Right lobe of liver (tissue), 6 donors: ENCODE measurements around the gene APCDD1. TPM values are rescaled to one million over a fixed set of nuclear protein-coding genes. Genes with fewer than 3 reads are reported as not detected.

Experiments
- ATAC-seq, 4 donors: fragments of 200-7000 bp; cut with Tn5 transposase; one replicate each; pipeline ENCODE4 v1.9.1; 2020; ENCODE audit warnings: mild to moderate bottlenecking in 4 of 4, moderate library complexity in 4 of 4
- DNase-seq, 3 donors: peaks; one replicate each; pipeline ENCODE4 v3.0.0-alpha.2; 2020
- H3K27ac ChIP-seq, 3 donors: fragments of 200-600 bp; one replicate each; pipeline ENCODE4 v1.8.0; 2022
- H3K27me3 ChIP-seq, 2 donors: fragments of 200-600 bp; one replicate each; pipeline ENCODE4 v1.8.0; 2022
- H3K36me3 ChIP-seq, 4 donors: fragments of 200-600 bp; sonication (generic) in 1 of 4; one replicate each; pipeline versions ENCODE4 v1.5.1 to v1.8.0; 2017 to 2022; ENCODE audit warnings: control low read depth in 1 of 4
- H3K4me1 ChIP-seq, 4 donors: fragments of 200-600 bp; sonication (generic) in 1 of 4; one replicate each; pipeline versions ENCODE4 v1.5.1 to v1.8.0; 2017 to 2022; ENCODE audit warnings: control low read depth in 1 of 4
- H3K4me3 ChIP-seq, 3 donors: fragments of 200-600 bp; one replicate each; pipeline ENCODE4 v1.8.0; 2022
- H3K9me3 ChIP-seq, 4 donors: fragments of 200-600 bp; sonication (generic) in 1 of 4; one replicate each; pipeline versions ENCODE4 v1.5.1 to v1.8.0; 2017 to 2022; ENCODE audit warnings: control low read depth in 1 of 4
- CTCF ChIP-seq, 4 donors: fragments of 200-600 bp in 3 of 4; fragments of 450-650 bp in 1 of 4; IDR thresholded peaks; one replicate each; pipeline versions ENCODE4 v1.5.1 to v1.8.0; 2016 to 2022; ENCODE audit warnings: antibody characterized with exemption in 4 of 4, mild to moderate bottlenecking in 2 of 4
- POLR2A ChIP-seq: fragments of 450-650 bp; IDR thresholded peaks from one replicate; pipeline ENCODE4 v1.6.1; 2017; ENCODE audit warnings: antibody characterized with exemption, mild to moderate bottlenecking
- WGBS: methylation state at CpG from one replicate; pipeline ENCODE4 v1.1.6; 2018; ENCODE audit warnings: low coverage, low lambda C conversion rate; ENCODE audit not compliant: insufficient coverage; ENCODE audit errors: missing lambda C conversion rate; 5-methylcytosine and 5-hydroxymethylcytosine counted together
- intact Hi-C, 2 donors: fragments of 100-400 bp; cut with DNase I; formaldehyde crosslinking; loops; one replicate each; pipeline versions ENCODE4 v1.11.2 to v1.14.1; 2022
- total RNA-seq, 6 experiments: library from RNA; depleted of rRNA in 2 of 6; stranded (reverse); fragments of >200 nt in 2 of 6; fragmentation: NEBNext Ultra II Directional in 3 of 6; extraction: Animal tissue kit (Norgen Biotek cat#: 25700) in 3 of 6; gene quantifications; one replicate each; pipeline versions ENCODE4 v1.1.0 to v1.2.4, GENCODE V29; 2016 to 2023
- donor health status: DM: no; HTN: yes; CAD: no.
- donor health status: DM: no; HTN: no; CAD: no.
- donor health status: DM: no; HTN: no; CAD: no.
- donor health status: DM: no; HTN: yes; CAD: no.
- donor health status: DM: no; HTN: yes; CAD: no.

APCDD1 gene
- total RNA-seq, 6 experiments from 2014 or later: 0.42 to 2.7 (median 0.71) TPM

- Histone ChIP-seq H3K9me3 (no peaks in the 10 kb centered on the region), H3K4me3 (no peak overlapping the region), H3K36me3 (no peaks in the 10 kb centered on the region), H3K27me3 (no peaks in the 10 kb centered on the region), H3K4me1 (no peaks in the 10 kb centered on the region), H3K27ac (no peak overlapping the region)
- ATAC-seq (no peak), DNase-seq (no peak)
- intact Hi-C loops: no loop called here
- 64% methylated on average over 4 of the region's 4 CpGs for WGBS
- TF ChIP-seq CTCF (IDR thresholded peaks at IDR 0.05) (no peak), POLR2A (no peak)
Observed at GRCh38 chr18:10442551-10442971, 11.9 kb upstream of the APCDD1 start.

GRCh38 chr18:10443001-10443400 lies 11.4 kb upstream of the APCDD1 start:
- Histone ChIP-seq H3K4me3 (no peak overlapping the region), H3K4me1 (no peaks in the 10 kb centered on the region), H3K27me3 (no peaks in the 10 kb centered on the region), H3K9me3 (no peaks in the 10 kb centered on the region), H3K36me3 (no peaks in the 10 kb centered on the region), H3K27ac (no peak overlapping the region)
- DNase-seq (no peak), ATAC-seq (no peak)
- WGBS: 100% methylated on average over 1 of the region's 1 CpG
- intact Hi-C loops: no loop called here
- TF ChIP-seq POLR2A (no peak), CTCF (IDR thresholded peaks at IDR 0.05) (no peak)

GRCh38 chr18:10444314-10445006 lies 10.0 kb upstream of the APCDD1 start:
- DNase-seq (no peak), ATAC-seq (no peak)
- Histone ChIP-seq H3K4me3 (no peak overlapping the region), H3K27ac (no peak overlapping the region), H3K4me1 (no peaks in the 10 kb centered on the region), H3K27me3 (no peaks in the 10 kb centered on the region), H3K36me3 (no peaks in the 10 kb centered on the region), H3K9me3 (no peaks in the 10 kb centered on the region)
- TF ChIP-seq POLR2A (no peak), CTCF (IDR thresholded peaks at IDR 0.05) (no peak)
- intact Hi-C loops: no loop called here
- 19% methylated on average over 9 of the region's 9 CpGs for WGBS

GRCh38 chr18:10449396-10449795 lies 5.0 kb upstream of the APCDD1 start:
- WGBS: 26% methylated on average over 2 of the region's 2 CpGs
- no peaks in the 10 kb centered on the region for H3K9me3 ChIP-seq
- H3K27me3 ChIP-seq: no peaks in the 10 kb centered on the region
- H3K4me3 ChIP-seq: no peak overlapping the region
- no peak for DNase-seq
- H3K27ac ChIP-seq: no peak overlapping the region
- intact Hi-C loops: no loop called here
- no peak for TF ChIP-seq CTCF (IDR thresholded peaks at IDR 0.05)
- H3K4me1 ChIP-seq: no peaks in the 10 kb centered on the region
- no peaks in the 10 kb centered on the region for H3K36me3 ChIP-seq
- ATAC-seq: no peak
